ENCODE data around the gene ZNF366.

The ZNF366 gene

GRCh38 chr5:72507231-72507906 is at the start of gene ZNF366:
Gene ZNF366 (minus strand): TSS chr5:72507410. CDS start chr5:72461496, 45,914 bp downstream.
- DNase-seq (ENCODE audit: low read depth in 2 of 2), result no peak

DNA sequence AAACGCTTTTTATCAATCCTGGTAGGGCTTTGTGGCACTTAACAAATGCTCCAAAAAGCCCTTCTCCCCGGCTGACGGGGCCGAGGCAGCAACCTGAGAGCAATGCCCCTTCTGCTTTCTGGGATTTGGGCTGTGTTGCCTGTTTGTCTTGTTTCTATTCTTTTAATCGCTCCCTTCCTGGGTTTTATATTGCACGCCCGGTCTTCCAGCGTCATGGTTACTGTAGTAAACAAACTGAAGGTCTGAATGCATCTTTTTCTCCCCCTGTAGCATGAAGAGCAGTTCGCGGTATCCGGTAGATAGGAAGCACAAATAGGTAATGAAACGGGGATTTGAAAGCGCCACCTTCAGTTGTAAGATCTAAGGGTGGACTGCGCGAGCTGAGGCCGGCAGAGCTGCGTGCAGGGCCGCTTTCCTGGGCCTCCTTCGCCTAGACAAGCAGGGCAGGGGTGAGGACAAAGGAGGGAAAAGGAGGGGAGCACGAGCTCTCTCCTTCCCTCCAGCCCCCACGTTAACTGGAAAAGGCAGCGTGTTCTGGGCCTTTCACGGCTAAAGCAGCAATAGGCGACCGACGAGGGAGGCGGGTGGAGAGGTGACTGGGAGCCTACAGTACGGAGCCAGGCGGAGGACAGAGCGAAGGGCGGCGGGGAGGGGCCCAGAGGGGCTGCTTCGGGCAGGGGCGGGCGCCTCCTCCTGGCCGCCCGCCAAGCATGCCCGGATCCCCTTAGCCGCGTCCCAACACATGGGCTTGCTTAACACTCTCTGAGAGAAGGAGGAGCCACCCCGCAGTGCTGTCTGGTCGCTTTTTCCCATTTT is 49.3 kb upstream of the ZNF366 start:
- peak; percentile 16 to 19 for DNase-seq (ENCODE audit: low read depth in 2 of 2)

GRCh38 chr5:72555871-72556270 is 48.7 kb upstream of the ZNF366 start:
- no peak for DNase-seq (ENCODE audit: low read depth in 2 of 2)

DNA sequence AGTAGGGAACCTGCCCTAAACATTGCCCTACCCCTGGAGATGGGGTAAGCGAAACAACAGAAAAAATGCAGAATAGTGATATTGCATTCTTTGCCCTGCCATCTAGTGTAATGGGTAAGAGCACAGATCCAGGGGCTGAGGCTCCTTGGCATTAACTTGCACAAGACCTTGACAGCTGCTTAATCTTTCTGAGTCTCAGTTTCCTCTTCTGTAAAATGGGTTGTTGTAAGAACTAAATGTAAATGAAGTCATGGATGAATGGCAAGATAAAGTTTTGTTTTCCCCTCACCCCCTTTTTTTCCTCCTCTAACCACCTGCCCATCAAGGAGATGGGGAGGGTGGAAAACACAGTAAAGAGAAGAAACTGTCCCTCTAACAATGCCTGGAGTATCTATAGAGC is 47.7 kb upstream of the ZNF366 start:
- no peak for DNase-seq (ENCODE audit: low read depth in 2 of 2)

- no peak for DNase-seq (ENCODE audit: low read depth in 2 of 2)
These were observed 44.9 kb upstream of the ZNF366 start for GRCh38 chr5:72552041-72552557.

GRCh38 chr5:72550595-72550994 is 43.4 kb upstream of the ZNF366 start:
- DNase-seq (ENCODE audit: low read depth in 2 of 2), result no peak

- no peak for DNase-seq (ENCODE audit: low read depth in 2 of 2)
These were observed 36.6 kb upstream of the ZNF366 start for GRCh38 chr5:72543811-72544210.

DNA sequence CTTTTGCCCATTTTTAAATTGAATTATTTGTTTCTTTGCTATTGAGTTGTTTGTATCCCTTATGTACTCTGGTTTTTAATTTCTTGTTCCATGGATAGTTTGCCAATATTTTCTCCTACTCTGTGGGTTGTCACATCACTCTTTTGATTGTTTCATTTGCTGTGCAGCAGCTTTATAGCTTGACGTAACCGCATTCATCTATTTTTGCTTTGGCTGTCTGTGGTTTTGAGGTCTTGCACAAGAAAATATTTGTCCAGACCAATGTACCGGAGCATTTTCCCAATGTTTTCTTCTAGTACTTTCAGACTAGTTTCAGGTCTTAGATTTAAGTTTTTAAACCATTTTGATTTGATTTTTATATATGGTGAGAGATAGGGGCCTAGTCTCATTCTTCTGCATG is 36.2 kb upstream of the ZNF366 start:
- no peak for DNase-seq (ENCODE audit: low read depth in 2 of 2)

DNA sequence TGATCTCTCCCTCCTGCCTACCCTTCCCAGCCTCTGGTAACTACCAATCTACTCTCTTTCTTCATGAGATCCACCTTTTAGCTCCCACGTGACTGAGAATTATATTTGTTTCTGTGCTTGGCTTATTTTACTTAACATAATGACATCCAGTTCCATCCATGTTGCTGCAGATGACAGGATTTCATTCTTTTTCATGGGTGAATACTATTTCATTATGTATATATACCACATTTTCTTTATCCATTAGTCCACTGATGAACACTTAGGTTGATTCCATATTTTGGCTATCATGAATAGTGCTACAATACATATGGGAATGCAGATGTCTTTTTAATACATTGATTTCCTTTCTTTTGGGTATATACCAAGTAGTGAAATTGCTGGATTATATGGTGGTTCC is 35.5 kb upstream of the ZNF366 start:
- DNase-seq (ENCODE audit: low read depth in 2 of 2), result no peak

DNA sequence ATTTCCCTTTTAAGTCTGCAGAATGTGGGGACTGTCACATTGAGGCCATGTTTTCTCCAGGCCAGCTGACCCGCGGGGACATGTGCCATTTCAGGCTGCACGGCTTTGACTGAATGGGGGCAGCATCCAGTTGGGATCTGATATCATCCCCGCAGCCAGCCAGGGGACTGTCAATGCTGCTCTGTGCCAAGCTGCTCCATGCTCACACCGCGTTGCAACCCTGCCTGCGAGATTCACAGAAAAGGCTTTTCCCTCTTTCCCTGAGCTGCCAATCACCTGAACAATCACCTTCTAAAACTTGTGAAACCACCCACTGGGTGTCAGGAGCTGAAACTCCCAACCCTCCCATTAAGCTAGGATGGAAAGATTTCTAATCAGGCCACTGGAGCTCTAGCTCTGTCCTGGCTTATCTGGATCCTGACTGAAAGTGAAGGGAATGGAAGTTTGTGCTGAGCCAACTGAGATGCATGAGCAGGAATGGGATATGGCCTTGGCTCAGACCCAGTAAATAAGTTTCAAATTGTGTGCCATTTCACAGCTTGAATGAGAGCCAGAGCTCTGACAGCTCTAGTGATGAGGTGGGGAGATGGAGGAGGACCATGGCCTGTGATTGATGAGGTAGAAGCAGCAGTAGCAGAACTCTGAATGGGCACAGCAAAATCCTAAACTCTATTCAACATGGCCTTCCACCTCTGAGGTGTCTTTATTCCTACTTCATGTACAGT is 34.5 kb upstream of the ZNF366 start:
- no peak for DNase-seq (ENCODE audit: low read depth in 2 of 2)

- DNase-seq (ENCODE audit: low read depth in 2 of 2), result no peak
These were observed 33.7 kb upstream of the ZNF366 start for GRCh38 chr5:72540759-72541438.

GRCh38 chr5:72539726-72540125 is 32.5 kb upstream of the ZNF366 start:
- DNase-seq (ENCODE audit: low read depth in 2 of 2), result no peak

- no peak for DNase-seq (ENCODE audit: low read depth in 2 of 2)
These were observed 31.8 kb upstream of the ZNF366 start for GRCh38 chr5:72539038-72539437.

GRCh38 chr5:72537166-72537565 is 30.0 kb upstream of the ZNF366 start:
- no peak for DNase-seq (ENCODE audit: low read depth in 2 of 2)

GRCh38 chr5:72531496-72532190 is 24.4 kb upstream of the ZNF366 start:
- DNase-seq (ENCODE audit: low read depth in 2 of 2), result no peak

DNA sequence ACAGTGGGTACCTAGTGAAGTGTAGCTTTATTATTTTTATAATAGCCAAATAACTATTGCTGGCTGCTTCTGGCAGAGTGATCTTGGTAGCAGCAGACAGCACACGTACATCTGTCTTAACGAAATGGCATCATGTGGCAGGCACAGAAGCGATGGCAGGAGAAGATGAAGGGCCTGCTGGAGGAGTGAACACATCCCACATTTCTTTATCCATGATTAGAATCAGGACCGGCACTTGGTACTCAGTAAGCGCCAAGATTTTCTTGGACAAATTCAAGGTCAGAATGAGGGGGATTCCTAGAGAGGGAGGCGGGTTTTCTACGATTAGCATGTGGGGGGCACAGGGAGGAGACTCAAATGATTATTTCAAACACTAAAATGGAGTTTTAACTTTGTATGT is 23.0 kb upstream of the ZNF366 start:
- DNase-seq (ENCODE audit: low read depth in 2 of 2), result no peak

- DNase-seq (ENCODE audit: low read depth in 2 of 2), result no peak
These were observed 22.2 kb upstream of the ZNF366 start for GRCh38 chr5:72529383-72529782.

DNA sequence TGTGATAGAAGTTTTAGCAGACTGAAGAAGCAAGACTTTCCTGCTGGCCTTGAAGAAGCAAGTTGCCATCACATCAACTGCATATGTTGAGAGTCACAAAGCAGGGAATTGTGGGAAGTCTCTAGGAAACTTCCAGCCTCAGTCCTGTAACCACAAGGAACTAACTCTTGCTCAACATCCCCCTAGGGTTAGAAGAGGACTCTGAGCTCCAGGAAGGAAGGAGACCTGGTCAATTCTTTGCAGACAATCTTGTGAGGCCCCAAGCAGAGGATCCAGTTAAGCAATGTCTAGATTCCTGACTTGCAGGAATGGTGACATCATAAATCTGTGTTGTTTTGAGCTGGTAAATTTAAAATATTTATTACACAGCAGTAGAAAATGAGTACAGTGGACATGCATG is 18.6 kb upstream of the ZNF366 start:
- no peak for DNase-seq (ENCODE audit: low read depth in 2 of 2)

GRCh38 chr5:72523960-72524582 is 16.9 kb upstream of the ZNF366 start:
- no peak for DNase-seq (ENCODE audit: low read depth in 2 of 2)

GRCh38 chr5:72522607-72523006 is 15.4 kb upstream of the ZNF366 start:
- DNase-seq (ENCODE audit: low read depth in 2 of 2), result no peak

DNA sequence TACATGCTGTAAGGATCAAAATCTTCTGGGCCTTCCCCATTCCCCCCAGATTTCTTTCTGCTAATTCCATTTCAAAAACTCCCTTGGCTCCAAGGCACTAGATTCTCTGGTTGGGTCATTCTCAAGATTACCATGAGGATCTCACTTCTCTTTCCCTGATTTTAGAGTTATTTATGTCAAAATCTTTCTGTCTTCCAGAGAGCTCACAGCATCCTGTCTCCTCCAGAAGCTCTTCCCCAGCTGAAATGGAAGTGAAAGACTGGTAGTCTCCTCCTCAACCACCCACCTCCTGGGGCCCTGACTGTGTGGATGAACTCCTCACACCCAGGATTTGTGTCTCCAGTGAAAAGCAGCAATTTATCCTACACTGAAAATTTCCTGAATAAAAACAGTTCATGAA is 11.9 kb upstream of the ZNF366 start:
- no peak for DNase-seq (ENCODE audit: low read depth in 2 of 2)

Measured in stimulated activated CD8-positive, alpha-beta memory T cell treated with anti-CD3 and anti-CD28 coated beads, Interleukin-2, amount 100 ng/mL, for 48 hours (primary cell).